Measurements from ENCODE around the gene PRPF40A. TPM values are rescaled to one million over a fixed set of nuclear protein-coding genes. Genes with fewer than 3 reads are reported as not detected.

PRPF40A gene
- total RNA-seq, 1 experiment from 2014 or later: 166 TPM

DNA sequence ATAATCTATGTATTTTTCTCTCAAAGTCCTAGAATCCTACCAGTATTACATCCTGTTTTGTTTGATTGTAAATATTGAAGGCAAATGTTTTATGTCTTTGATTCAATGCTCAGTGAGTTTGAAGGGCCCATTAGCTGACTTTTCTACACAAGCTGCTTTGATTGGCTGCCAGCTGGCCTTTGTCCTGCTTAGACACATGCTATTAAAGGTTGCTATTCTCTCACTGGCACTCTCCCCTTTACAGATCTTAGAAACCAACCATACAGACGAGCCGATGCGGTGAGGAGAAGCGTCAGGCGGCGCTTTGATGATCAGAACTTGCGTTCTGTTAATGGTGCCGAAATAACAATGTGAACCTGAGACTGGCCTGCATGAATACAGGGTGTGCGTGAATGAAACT is 69.7 kb downstream of the PRPF40A start:
- TF ChIP-seq EZH2 (IDR thresholded peaks at IDR 0.05; ENCODE audit: borderline replicate concordance, low read depth, low read length, poor library complexity, severe bottlenecking) (no peak), CTCF (conservative IDR thresholded peaks at IDR 0.05; ENCODE audit: low read depth, low read length) (no peak)
- intact Hi-C loops (cut with micrococcal nuclease; ENCODE audit: unreplicated experiment): no loop called here
- Histone ChIP-seq H3K9me3 (ENCODE audit: low read depth, low read length, poor library complexity, severe bottlenecking) (no peaks in the 10 kb centered on the region), H3K4me3 (ENCODE audit: low read depth, low read length, poor library complexity, severe bottlenecking) (no peak overlapping the region), H3K36me3 (ENCODE audit: insufficient read depth, low read length, poor library complexity, severe bottlenecking) (peaks cover 33% of the 10 kb centered on the region), H3K27me3 (replicated peaks; ENCODE audit: insufficient read depth, low read depth, low read length, poor library complexity) (no peaks in the 10 kb centered on the region), H3K4me1 (ENCODE audit: insufficient read depth, low read length, poor library complexity, severe bottlenecking) (peaks cover 5% of the 10 kb centered on the region), H3K27ac (ENCODE audit: low read depth, low read length, poor library complexity, severe bottlenecking) (no peak overlapping the region)
- no peak for DNase-seq (ENCODE audit: low spot score)
- BruUV-seq (replicated peaks): no TSS peak
- ChIA-PET POLR2A (ENCODE audit: low non-redundant PET) (no interaction called here), CTCF (interaction anchor here (1.0 kb wide), 1 partner anchor 472 kb away, joined by 3 read pairs; the partner anchor contains the start of gene STAM2)

- Histone ChIP-seq H3K36me3 (ENCODE audit: insufficient read depth, low read length, poor library complexity, severe bottlenecking) (peaks cover 26% of the 10 kb centered on the region), H3K27ac (ENCODE audit: low read depth, low read length, poor library complexity, severe bottlenecking) (no peak overlapping the region), H3K9me3 (ENCODE audit: low read depth, low read length, poor library complexity, severe bottlenecking) (no peaks in the 10 kb centered on the region), H3K27me3 (replicated peaks; ENCODE audit: insufficient read depth, low read depth, low read length, poor library complexity) (no peaks in the 10 kb centered on the region), H3K4me1 (ENCODE audit: insufficient read depth, low read length, poor library complexity, severe bottlenecking) (peaks cover 5% of the 10 kb centered on the region), H3K4me3 (ENCODE audit: low read depth, low read length, poor library complexity, severe bottlenecking) (no peak overlapping the region)
- no peak for TF ChIP-seq EZH2 (IDR thresholded peaks at IDR 0.05; ENCODE audit: borderline replicate concordance, low read depth, low read length, poor library complexity, severe bottlenecking)
- TF ChIP-seq CTCF (conservative IDR thresholded peaks at IDR 0.05; ENCODE audit: low read depth, low read length): no peak
- peak; percentile 52 for DNase-seq (ENCODE audit: low spot score)
- ChIA-PET CTCF (no interaction called here), POLR2A (ENCODE audit: low non-redundant PET) (no interaction called here)
- intact Hi-C loops (cut with micrococcal nuclease; ENCODE audit: unreplicated experiment): no loop called here
- no TSS peak for BruUV-seq (replicated peaks)
Measured at GRCh38 chr2:152646775-152647174, 70.5 kb downstream of the PRPF40A start.

DNA sequence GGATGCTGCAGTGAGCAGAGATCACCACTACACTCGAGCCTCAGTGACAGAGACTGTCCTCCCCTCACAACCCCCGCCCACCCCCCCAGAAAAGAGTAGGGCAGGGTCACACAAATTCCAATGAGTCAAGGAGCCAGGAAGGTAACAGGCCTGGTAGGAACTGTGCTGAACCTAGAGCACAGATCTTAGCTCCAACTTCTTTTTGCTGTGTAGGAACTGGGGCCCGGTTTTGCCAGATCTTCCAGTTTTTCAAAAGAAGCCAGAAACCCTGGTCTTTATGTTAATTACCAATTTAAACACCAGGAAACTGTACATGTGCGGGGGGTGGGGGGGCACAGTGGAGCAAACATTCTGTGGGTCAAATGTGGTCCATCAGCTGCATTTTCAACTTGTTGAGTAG is 71.0 kb downstream of the PRPF40A start:
- TF ChIP-seq EZH2 (IDR thresholded peaks at IDR 0.05; ENCODE audit: borderline replicate concordance, low read depth, low read length, poor library complexity, severe bottlenecking) (no peak), CTCF (conservative IDR thresholded peaks at IDR 0.05; ENCODE audit: low read depth, low read length) (no peak)
- ChIA-PET POLR2A (ENCODE audit: low non-redundant PET) (no interaction called here), CTCF (no interaction called here)
- no peaks in the 10 kb centered on the region for H3K27me3 ChIP-seq (replicated peaks; ENCODE audit: insufficient read depth, low read depth, low read length, poor library complexity)
- peaks cover 28% of the 10 kb centered on the region for H3K36me3 ChIP-seq (ENCODE audit: insufficient read depth, low read length, poor library complexity, severe bottlenecking)
- H3K4me1 ChIP-seq (ENCODE audit: insufficient read depth, low read length, poor library complexity, severe bottlenecking): peaks cover 5% of the 10 kb centered on the region
- H3K4me3 ChIP-seq (ENCODE audit: low read depth, low read length, poor library complexity, severe bottlenecking): no peak overlapping the region
- no peaks in the 10 kb centered on the region for H3K9me3 ChIP-seq (ENCODE audit: low read depth, low read length, poor library complexity, severe bottlenecking)
- no peak for DNase-seq (ENCODE audit: low spot score)
- no TSS peak for BruUV-seq (replicated peaks)
- H3K27ac ChIP-seq (ENCODE audit: low read depth, low read length, poor library complexity, severe bottlenecking): no peak overlapping the region
- intact Hi-C loops (cut with micrococcal nuclease; ENCODE audit: unreplicated experiment): no loop called here
